SU-DHL-6 (cell line): Measurements from ENCODE around the gene GRIN3B.

Experiments used
- H2AFZ ChIP-seq: fragments of 200-600 bp; sonication (generic); 2 replicates; pipeline ENCODE4 v1.6.1; 2014; ENCODE audit warnings: low read depth, mild to moderate bottlenecking, moderate library complexity, mixed read lengths, antibody characterized with exemption, low read length; ENCODE audit not compliant: severe bottlenecking
- H3F3A ChIP-seq: fragments of 200-600 bp; shearing (Covaris generic); 2 replicates; pipeline ENCODE4 v1.6.0; 2016; ENCODE audit warnings: antibody characterized with exemption, mild to moderate bottlenecking; ENCODE audit not compliant: insufficient read depth
- H3K27ac ChIP-seq: fragments of 200-600 bp; sonication (generic); 2 replicates; pipeline ENCODE4 v1.5.1; 2016; ENCODE audit warnings: low read depth, mild to moderate bottlenecking, low read length, moderate library complexity, mixed read lengths
- H3K27me3 ChIP-seq: fragments of 200-600 bp; sonication (generic), shearing (Covaris generic); 2 replicates; pipeline ENCODE4 v1.6.0; 2014; ENCODE audit warnings: mild to moderate bottlenecking, low read length
- H3K36me3 ChIP-seq: fragments of 200-600 bp; sonication (generic); 2 replicates; pipeline ENCODE4 v1.6.1; 2014; ENCODE audit warnings: mild to moderate bottlenecking, low read length, mixed read lengths
- H3K4me2 ChIP-seq: fragments of 300-600, 200-600 bp; shearing (Covaris generic), sonication (generic); 2 replicates; pipeline ENCODE4 v1.6.0; 2014; ENCODE audit warnings: low read length, low read depth, mild to moderate bottlenecking; ENCODE audit not compliant: poor library complexity, severe bottlenecking
- H3K4me3 ChIP-seq: fragments of 200-600 bp; sonication (generic); 2 replicates; pipeline ENCODE4 v1.5.1; 2014; ENCODE audit warnings: antibody characterized with exemption, low read length, mild to moderate bottlenecking, mixed read lengths; ENCODE audit not compliant: insufficient read depth, poor library complexity, severe bottlenecking
- H3K79me2 ChIP-seq: fragments of 200-600 bp; sonication (generic); 2 replicates; pipeline ENCODE4 v1.6.1; 2014; ENCODE audit warnings: mild to moderate bottlenecking, low read length, moderate library complexity; ENCODE audit not compliant: insufficient read depth
- H3K9ac ChIP-seq: fragments of 200-600 bp; sonication (generic); 2 replicates; pipeline ENCODE4 v1.7.0; 2014; ENCODE audit warnings: mild to moderate bottlenecking, low read length
- H3K9me2 ChIP-seq: fragments of 200-600 bp; sonication (generic); replicated peaks from 2 replicates; pipeline ENCODE4 v1.6.1; 2014; ENCODE audit warnings: low read length; ENCODE audit not compliant: insufficient read depth
- H3K9me3 ChIP-seq: fragments of 200-600 bp; sonication (generic); 2 replicates; pipeline ENCODE4 v1.6.1; 2014; ENCODE audit warnings: low read length, mixed read lengths; ENCODE audit not compliant: insufficient read depth
- H4K20me1 ChIP-seq: fragments of 200-600 bp; sonication (generic); 2 replicates; pipeline ENCODE4 v1.6.1; 2014; ENCODE audit warnings: low read depth, mild to moderate bottlenecking, antibody characterized with exemption, low read length, moderate library complexity, mixed read lengths
- EZH2phosphoT487 ChIP-seq: fragments of 200-600 bp; sonication (generic), shearing (Covaris generic); conservative IDR thresholded peaks from 2 replicates; pipeline ENCODE4 v1.6.1; 2018; ENCODE audit warnings: mild to moderate bottlenecking, antibody characterized with exemption, low read length, moderate library complexity, mixed read lengths
- TF ChIP-seq, protein P1 (sequence below): fragments of 200-600 bp; sonication (generic); IDR thresholded peaks from one replicate; pipeline ENCODE4 v1.5.1; 2017; ENCODE audit warnings: antibody characterized with exemption, mild to moderate bottlenecking, low read length, moderate library complexity; ENCODE audit not compliant: insufficient read depth, poor library complexity, severe bottlenecking

GRIN3B gene

DNA sequence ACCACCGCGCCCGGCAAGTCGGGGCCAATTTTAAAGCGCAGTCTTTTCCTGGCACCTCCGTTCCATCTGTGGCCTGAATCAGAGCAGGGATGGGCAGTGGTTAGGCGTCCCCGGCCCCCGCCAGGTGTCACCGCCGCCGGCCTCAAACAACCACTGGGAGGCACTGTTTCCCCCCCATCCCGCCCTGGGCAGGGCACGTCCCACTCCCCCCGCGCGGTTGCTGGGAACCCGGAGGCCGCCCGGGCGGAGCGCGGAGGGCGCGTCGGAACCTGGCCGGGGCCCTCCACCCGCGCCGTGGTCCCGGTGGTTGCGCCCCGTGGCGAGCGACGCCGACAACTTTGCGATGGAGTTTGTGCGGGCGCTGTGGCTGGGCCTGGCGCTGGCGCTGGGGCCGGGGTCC, at the start of gene GRIN3B:
TSS of gene GRIN3B (plus strand) at position 325 of the 400 bp plus-strand sequence. CDS start at position 344, 19 bp downstream.
- TF ChIP-seq, protein P1, sequence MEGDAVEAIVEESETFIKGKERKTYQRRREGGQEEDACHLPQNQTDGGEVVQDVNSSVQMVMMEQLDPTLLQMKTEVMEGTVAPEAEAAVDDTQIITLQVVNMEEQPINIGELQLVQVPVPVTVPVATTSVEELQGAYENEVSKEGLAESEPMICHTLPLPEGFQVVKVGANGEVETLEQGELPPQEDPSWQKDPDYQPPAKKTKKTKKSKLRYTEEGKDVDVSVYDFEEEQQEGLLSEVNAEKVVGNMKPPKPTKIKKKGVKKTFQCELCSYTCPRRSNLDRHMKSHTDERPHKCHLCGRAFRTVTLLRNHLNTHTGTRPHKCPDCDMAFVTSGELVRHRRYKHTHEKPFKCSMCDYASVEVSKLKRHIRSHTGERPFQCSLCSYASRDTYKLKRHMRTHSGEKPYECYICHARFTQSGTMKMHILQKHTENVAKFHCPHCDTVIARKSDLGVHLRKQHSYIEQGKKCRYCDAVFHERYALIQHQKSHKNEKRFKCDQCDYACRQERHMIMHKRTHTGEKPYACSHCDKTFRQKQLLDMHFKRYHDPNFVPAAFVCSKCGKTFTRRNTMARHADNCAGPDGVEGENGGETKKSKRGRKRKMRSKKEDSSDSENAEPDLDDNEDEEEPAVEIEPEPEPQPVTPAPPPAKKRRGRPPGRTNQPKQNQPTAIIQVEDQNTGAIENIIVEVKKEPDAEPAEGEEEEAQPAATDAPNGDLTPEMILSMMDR, result peak; percentile 20
- no peak for TF ChIP-seq EZH2phosphoT487
- no peaks in the 10 kb centered on the region for H3K79me2 ChIP-seq

GRCh38 chr19:952049-952679, 48.1 kb upstream of the GRIN3B start:
- Histone ChIP-seq H2AFZ (no peak overlapping the region), H4K20me1 (no peaks in the 10 kb centered on the region), H3K27ac (no peak overlapping the region), H3K4me2 (no peak overlapping the region), H3K4me3 (no peak overlapping the region), H3K9ac (no peak overlapping the region), H3K79me2 (no peaks in the 10 kb centered on the region), H3K36me3 (no peaks in the 10 kb centered on the region), H3K9me3 (no peaks in the 10 kb centered on the region), H3F3A (no peaks in the 10 kb centered on the region), H3K9me2 (no peaks in the 10 kb centered on the region), H3K27me3 (no peaks in the 10 kb centered on the region)
- TF ChIP-seq EZH2phosphoT487, result no peak
- TF ChIP-seq, protein P1, result no peak

More for the DNA sequence above, at the start of gene GRIN3B:
- Histone ChIP-seq H3K4me3 (no peak within 1 kb of the TSS), H2AFZ (no peak within 1 kb of the TSS), H3K36me3 (no peaks in the 10 kb centered on the region), H3K27ac (no peak within 1 kb of the TSS), H4K20me1 (no peaks in the 10 kb centered on the region), H3K9me3 (no peaks in the 10 kb centered on the region), H3K4me2 (no peak within 1 kb of the TSS), H3K9ac (no peak within 1 kb of the TSS), H3K9me2 (no peaks in the 10 kb centered on the region), H3K27me3 (no peaks in the 10 kb centered on the region), H3F3A (peaks cover 4% of the 10 kb centered on the region; the same call in 1 of the 2 replicates)

DNA sequence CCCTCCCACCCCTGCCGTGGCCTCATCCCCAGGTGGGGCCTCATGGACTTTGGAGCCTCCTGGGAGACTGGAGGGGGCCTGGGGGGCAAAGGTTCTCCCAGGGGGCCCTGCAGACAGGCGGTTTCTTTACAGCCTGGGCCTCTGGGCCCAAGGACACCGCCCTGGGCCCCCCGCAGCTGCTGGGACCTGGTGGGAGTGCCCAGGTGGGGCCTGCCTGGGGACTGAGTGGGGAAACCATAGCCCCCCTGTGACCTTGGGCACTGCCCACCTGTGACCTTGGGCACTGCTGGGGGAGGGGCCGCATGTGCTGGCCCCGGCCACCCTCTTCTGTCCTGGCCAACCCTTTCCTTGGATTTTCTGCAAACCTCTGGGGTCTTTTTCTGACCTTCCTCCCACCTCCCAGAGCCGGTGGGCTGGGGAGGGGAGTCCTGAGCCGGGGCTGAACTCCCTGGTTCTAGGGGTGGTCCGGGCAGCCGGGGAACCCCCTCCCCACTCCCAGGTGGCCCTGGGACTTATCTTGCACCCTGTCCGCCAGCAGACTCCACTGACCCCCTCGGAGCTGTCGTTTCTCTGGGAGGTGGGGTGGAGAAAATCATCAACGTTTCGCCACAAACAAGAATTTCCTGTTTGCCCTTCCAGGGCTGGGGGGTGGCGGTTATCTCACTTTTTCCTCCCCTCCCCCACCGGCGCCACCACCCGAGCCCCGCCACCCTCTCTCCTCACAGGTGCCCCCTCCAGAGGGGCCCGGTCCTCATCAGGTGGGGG, 47.4 kb upstream of the GRIN3B start:
- Histone ChIP-seq H4K20me1 (no peaks in the 10 kb centered on the region), H3K79me2 (no peaks in the 10 kb centered on the region), H3K4me3 (no peak overlapping the region), H3K27ac (no peak overlapping the region), H3K9me2 (no peaks in the 10 kb centered on the region), H3K9ac (no peak overlapping the region), H3K36me3 (no peaks in the 10 kb centered on the region), H3F3A (no peaks in the 10 kb centered on the region), H2AFZ (no peak overlapping the region), H3K4me2 (no peak overlapping the region), H3K27me3 (no peaks in the 10 kb centered on the region), H3K9me3 (no peaks in the 10 kb centered on the region)
- TF ChIP-seq EZH2phosphoT487, result no peak
- TF ChIP-seq, protein P1, result no peak
